ENCODE measurements around the gene LGI4.
"Not testable (repeated sequence)": the region's sequence is repeated elsewhere in the genome, so short reads cannot be mapped to it uniquely, and the experiment has no call there.

Gene LGI4

DNA sequence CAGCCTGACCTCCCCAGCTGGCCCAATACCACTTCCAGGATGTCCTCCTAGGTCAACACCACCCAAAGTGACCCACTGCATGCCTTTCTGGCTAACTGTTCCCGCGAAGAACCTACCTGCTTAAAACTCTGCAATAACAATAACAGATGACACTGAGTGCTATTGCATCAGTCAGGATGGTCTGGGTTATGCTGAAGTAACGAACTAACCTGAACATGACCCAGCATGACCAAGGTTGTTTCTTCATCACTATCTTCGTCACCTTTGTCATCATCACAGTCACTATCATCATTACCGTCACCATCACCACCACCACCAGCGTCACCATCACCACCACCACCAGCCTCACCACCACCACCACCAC lies 29.8 kb downstream of the LGI4 start:
- no peak for DNase-seq

DNA sequence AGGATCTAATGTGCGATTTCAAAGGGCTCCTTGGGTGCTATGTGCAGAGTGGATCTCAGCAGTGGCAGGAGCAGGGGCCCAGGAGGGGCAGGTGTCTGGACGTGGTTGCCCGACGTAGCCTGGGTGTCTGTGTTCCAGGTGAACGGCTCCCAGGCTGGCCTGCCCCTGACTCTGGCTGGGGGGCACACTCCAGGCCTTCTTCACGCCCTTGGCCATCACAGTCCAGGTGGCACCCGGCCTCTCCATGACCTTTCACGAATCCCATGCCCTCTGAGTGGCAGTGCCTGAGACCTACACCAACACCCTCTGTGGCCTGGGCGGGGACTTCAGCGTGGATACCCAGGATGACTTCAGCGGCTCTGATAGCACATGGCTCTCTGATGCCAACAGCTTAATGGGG lies 30.5 kb downstream of the LGI4 start:
- no peak for DNase-seq

- not testable (repeated sequence) for DNase-seq
These were observed 31.2 kb downstream of the LGI4 start for GRCh38 chr19:35103614-35104013.

GRCh38 chr19:35101949-35102348 lies 32.9 kb downstream of the LGI4 start:
- not testable (repeated sequence) for DNase-seq

GRCh38 chr19:35100588-35101533 lies 34.0 kb downstream of the LGI4 start:
- no peak for DNase-seq

- no peak for DNase-seq
These were observed 35.0 kb downstream of the LGI4 start for GRCh38 chr19:35099897-35100275.

DNA sequence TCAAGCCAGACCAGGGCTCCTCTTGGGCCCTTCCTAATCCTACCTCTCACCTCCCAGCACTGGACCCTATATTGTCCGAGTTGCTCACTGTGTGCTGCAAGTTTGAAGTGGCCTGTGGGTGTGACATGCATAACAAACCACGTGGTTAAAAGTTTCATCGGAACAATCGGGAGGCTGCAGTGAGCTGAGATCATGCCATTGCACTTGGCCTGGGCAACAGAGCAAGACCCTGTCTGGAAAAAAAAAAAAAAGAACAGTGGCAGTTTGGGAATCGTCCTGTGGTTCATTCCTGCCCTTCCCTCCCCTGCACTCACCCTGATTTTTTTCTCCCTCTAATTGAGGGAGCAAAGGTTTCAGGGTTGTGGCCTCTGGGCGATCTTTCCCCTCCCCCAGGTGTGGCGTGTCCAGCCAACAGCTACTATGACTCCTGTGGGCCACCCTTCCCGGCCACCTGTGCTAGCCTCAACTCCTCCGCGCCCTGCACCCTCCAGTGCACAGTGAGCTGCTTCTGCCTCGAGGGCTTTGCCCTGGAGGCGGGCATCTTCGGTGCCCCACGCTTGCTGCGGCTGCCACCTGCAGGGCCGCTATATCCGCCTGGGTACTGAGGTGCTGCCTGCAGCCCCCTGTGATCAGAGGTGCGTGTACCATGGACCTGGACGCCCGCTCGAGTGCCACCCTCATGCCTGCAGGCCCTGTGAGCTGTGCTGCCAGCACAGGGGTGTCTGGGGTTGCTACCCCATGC lies 35.5 kb downstream of the LGI4 start:
- DNase-seq = no peak

DNA sequence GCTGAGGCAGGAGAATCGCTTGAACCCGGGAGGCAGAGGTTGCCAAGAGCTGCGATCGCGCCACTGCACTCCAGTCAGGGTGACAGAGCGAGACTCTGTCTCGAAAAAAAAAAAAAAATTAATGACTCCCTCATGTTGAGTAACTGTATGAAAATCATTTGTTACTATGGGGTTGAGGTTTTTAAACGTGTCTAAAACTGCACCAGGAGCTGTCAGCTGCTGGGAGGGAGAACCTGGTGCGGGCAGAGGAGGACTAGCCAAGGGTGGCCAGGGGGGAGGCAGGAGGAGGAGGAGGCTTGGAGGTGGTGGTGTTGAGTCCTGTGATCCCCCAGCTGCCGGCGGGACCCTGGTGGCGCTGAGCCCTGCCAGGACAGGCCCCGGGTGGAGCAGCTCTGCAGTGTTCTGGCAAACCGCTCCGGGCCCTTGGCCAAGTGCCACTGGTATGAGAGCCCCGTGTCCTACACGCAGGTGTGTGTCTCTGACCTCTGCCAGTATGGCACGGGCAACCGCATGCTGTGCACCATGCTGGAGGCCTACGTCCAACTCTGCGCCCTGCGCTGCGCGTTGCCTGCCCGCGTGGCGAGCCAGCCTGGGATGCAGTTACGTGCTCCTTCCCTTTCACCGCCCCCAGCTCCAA lies 36.3 kb downstream of the LGI4 start:
- DNase-seq = no peak

- peak; percentile 89 to 97 for DNase-seq
These were observed 39.0 kb downstream of the LGI4 start for GRCh38 chr19:35095667-35096368.

- DNase-seq = no peak
These were observed 40.2 kb downstream of the LGI4 start for GRCh38 chr19:35094656-35095055.

GRCh38 chr19:35093941-35094647 lies 40.8 kb downstream of the LGI4 start:
- DNase-seq = no peak

- no peak for DNase-seq
These were observed 41.4 kb downstream of the LGI4 start for GRCh38 chr19:35093430-35093829.

- DNase-seq = no peak
These were observed 44.2 kb downstream of the LGI4 start for GRCh38 chr19:35090506-35091214.

DNA sequence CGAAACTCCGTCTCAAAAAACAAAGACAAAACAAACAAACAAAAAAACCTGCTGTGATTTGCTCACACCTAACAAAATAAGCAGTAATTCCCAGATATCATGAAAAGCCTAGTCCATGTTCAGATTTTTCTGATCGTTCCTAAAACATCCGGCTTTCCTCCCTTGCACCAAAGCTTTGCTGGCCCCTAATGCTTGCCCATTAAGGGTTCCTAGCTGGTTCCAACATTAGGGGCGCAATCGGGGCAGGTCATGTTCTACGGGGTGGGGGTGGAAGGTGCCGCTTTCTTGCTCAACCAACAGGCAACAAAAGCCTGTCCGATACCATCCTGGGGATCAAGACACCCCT lies 44.7 kb downstream of the LGI4 start:
- no peak for DNase-seq

- no peak for DNase-seq
These were observed 45.3 kb downstream of the LGI4 start for GRCh38 chr19:35089554-35089953.

DNA sequence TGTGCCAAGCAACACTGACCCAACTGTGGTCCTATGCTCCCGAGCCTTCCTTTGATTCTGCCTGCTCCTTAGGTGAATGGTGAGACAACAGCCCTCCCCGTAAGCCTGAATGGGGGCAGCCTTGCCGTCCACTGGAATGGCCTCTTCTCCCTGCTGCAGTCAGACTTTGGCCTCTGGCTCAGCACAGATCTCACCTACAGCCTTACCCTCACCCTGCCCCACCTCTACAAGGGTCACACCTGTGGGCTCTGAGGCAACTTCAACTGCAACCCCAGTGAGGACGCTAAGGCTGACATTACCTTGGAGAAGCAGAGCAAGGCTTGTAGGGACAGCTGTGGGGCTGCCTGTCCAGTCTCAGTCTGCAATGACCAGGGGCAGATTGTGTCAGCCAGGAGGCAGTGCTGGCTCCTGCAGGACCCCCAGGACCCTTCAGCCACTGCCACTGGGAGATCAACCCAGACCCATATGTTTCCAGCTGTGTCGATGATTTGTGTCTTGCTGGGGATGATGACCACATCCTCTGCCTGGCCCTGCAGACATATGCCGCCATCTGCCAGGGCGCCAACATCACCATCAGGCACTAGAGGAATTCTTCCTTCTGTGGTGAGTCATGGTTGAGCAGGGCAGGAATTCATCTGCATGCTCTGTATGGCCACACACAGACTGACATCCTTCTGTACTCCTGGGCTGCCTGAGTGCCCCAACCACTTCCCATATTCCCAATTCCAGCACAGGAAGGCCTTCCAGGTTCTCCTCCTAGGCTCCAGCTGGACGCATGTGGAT lies 46.5 kb downstream of the LGI4 start:
- DNase-seq = no peak

GRCh38 chr19:35087393-35087792 lies 47.5 kb downstream of the LGI4 start:
- DNase-seq = no peak

DNA sequence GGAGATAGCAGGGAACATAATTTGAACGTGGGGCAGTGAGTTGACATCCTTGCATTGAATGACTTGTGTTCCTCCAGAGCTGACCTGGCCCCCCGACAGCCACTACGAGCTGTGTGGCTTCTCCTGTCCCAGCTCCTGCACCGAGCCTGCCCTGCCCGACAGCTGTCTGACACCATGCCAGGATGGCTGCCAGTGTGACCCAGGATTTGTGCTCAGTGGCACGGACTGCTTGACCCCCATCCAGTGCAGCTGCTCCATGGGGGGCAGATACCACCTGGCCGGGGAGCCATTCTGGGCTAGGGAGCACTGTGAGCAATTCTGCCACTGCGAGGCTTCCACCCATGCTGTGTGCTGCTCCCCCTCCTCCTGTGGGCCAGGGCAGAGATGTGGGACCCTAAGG lies 48.4 kb downstream of the LGI4 start:
- no peak for DNase-seq

- no peak for DNase-seq
These were observed 48.9 kb downstream of the LGI4 start for GRCh38 chr19:35085947-35086346.

- DNase-seq = no peak
These were observed 50.4 kb downstream of the LGI4 start for GRCh38 chr19:35084509-35084762.

Measured in cerebellar nuclear complex (tissue), 1 donor.